GM21786 (cell line): ENCODE data around the gene MRPL19.

Source experiments
- ATAC-seq: cut with Tn5 transposase; IDR thresholded peaks from one replicate; pipeline ENCODE4 v1.9.1; 2021; ENCODE audit not compliant: unreplicated experiment

Gene MRPL19

DNA sequence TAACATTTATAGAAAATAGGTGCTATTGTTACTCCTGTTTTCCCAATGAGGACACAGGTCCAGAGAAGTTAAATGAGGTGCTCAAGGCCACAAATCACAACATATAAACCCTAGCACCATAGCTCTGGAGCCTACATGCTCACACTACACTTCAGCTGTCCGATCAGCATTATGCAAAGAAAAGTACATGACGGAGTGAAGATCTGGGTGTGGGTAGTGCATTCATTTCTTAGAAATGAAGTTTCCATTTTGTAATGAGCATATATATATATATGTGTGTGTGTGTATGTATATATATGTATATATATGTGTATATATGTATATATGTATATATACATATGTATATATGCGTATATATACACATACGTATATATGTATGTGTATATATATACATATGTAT, 30.2 kb upstream of the MRPL19 start:
- no peak for ATAC-seq

DNA sequence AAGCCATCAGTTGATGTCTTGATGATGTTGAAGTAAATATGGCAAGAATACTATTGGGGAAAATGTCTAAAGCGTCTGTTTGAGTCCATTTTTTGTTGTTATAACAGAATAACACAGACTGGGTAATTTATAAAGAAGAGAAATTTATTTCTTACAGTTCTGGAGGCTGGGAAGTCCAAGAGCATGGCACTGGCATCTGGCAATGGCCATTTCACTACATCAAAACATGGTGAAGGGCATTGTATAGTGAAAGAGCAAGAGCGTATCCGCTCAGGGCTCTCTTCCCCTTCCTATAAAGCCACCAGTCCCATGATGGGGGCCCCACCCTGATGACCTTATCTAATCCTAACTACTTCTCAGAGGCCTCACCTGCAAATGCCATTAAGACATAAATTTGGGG, 29.6 kb upstream of the MRPL19 start:
- no peak for ATAC-seq

DNA sequence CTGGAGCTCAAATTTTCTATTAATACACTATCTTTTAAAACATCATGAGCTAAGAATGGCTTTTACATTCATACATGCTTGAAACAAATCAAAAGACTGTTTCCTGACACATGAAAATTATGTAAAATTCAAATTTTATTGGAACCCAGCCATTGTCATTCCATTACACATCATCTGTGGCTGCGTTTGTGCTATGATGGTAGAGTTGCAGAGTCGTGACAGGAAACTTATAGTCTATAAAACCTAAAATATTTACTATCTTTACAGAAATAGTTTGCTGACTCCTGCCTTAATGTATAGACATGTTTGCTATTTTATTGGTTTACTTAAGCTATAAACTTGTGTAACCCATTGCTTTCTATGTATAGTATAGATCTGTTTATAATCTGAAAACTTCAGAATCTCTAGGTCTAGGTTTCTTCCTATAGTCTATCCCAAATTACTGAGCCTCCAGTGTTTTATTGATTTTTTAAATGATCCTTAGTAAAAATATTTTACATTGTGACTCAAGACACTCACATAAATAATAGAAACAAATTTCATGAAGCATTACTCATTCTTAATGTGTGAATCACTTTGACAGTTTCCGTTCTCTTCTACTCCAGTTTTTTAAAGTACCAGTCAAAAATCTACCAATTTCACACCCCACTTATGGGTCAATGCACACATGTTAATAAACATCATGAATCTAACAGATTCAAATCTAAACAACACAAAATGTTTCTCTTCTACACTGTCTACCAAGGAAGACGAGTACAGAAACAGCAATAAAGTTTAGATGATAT, 26.4 kb upstream of the MRPL19 start:
- no peak for ATAC-seq

DNA sequence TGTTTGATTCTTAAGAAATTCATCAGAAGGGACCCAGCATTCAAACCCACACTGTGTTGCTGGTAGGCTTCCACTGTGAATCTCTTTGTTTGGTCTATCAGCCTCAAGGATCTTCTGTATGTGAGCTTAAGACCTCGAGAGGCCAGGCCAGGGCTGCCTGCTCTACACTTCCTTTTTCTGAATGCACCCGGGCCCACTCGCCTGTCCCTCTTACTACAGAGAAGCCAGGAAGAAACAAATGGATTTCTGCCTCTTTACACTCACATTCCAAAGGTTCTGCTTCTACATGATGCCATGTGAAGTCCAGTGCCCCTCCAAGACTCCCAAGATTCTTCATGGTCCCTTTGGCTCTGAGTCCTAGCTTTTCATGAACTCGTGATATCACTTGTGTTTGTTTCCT, 25.4 kb upstream of the MRPL19 start:
- ATAC-seq, result no peak

DNA sequence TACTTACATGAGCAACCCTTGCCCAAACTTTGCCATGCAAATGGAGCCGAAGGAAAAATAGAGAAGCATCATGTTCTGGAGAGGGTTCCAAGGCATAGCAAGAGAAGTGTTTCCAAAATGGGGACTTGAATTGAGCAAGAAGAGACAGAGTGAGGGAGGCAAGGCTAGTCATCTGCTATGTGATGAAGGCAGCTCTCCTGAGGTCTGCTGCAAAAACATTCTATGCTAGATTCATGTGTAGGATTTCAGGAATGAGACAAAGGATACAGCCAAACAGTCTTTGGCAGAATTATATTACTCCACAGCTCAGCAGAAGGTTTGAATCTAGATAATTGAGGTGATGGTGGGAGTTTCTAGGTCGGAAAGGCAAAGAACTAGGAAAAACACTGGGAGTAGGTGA, 24.1 kb upstream of the MRPL19 start:
- no peak for ATAC-seq

DNA sequence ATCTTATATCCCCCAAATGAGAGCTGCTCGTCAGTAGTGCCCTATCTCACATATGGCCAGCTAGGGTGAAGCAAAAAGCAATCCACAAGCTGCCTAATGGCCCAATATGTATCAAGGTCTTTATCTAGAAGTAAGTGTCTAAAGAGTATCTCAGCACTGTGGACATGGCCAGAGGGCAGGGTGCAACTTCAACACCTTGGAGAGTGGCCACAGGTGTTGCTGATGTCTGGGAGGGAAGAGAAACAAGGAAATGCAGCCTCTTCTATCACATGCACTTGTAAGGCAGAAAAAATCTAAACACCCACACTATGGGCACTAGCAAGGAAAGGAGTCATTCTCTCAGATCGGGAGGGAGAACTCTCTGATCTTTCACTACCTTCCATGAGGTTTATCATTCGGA, 23.7 kb upstream of the MRPL19 start:
- no peak for ATAC-seq

DNA sequence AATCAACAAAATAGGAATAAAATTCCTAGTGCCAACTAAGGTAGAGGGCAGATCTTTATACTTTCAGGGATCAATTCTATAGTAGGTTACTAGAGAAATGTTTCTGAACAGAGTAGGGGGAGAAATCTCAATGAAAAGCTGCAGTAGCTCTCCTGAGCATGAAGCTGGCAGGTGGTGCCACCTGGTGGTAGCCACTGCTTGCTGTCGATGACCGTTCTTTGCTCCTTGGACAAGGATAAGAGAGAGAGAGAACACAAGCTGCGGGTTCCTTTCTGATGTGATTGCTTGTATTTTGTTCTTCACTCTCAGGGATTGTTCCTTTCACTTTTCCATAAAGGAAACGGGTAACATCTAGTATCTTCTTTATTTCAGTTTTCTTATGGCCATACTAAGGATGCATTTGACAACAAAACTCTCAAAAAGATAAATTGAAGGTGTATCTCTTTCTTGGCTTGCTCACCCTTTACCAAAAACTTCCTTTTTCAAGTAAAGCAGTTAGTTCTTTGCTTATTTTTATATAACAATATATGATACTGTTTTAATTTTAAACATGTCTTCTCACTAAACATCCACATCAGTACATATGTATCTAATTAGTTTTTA, 18.6 kb upstream of the MRPL19 start:
- ATAC-seq, result peak; percentile 80

DNA sequence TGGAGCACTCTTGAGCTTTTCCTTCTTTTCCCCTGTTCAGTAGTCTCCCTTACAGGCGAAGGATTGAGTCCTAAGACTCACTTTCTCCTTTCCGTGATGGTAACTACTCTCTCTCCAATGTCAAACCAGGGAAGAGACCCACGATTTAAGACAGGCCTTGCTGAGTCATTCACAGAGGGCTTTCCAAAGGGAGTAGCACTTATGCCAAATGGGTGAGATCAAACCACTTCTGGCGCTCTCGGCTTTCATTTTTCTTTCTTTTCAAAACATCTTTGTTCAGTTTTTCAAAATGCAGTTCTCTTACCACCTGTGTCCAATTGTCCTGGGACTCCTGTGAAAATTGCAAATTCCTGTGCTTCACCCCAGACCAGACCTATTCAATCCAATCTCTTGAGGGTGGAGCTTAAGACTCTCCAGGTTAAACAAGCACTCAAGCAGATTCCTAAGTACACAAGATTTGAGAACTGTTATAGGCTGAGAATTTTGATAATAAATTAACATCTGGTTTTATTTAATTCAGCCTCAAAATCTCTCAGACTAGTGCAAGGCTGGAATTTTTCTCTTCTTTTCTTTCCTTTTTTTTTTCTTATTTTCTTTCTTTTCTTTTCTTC, 14.4 kb upstream of the MRPL19 start:
- ATAC-seq, result no peak

DNA sequence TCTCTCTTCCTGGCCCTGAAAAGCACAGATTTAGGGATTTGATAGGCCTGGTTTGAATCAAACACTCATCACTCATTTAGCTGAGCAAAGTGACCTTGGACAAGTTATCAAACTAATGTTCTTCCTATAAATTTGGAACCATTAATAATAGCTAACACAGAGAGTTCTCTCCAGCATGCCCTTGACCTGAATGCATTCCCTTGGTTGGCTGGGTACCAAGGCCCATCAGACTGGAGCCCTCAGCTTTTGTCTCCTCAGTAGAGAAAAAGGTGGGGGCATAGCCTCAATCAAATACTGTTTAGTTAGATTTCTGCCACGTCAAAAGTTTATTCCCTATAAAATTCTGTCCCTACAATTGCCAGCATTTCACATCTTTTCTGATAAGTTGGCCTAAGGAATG, 13.8 kb upstream of the MRPL19 start:
- ATAC-seq, result no peak

DNA sequence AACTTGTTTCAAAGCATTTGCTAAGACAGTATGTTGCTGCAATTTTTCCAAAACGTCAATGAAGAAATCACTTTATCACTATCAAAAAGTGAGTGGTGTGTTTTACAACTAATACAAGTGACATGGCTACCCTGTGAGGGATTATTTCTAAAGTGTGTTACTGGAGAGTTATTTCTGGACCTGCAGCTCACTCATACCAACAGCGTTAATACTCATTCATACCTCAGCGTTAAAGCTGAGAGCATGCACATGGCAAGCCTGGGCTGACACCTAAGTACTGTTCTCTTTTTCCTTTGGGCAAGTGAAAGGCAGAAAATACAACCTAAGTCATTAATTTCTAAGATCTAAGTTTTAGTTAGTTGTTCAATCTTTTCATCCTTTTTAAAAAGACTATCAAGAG, 13.0 kb upstream of the MRPL19 start:
- ATAC-seq, result no peak

DNA sequence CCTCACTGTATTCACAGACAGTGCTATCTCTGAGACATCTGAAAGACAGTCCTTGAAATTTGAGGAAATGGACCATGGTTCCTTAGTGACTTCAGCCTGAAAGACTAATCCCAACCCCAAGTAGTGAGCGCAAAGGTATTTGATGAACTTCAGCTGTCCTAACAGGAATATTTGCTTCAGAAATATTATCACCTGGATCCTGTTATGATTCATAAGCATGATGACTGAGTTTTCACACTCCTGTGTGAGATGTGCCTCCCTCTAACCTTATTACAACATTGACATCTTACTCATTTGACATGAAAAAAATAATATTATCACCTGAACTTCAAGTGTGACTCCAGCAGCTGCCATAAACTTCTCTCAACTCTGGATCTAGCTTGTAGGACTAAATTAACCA, 11.6 kb upstream of the MRPL19 start:
- ATAC-seq, result no peak

DNA sequence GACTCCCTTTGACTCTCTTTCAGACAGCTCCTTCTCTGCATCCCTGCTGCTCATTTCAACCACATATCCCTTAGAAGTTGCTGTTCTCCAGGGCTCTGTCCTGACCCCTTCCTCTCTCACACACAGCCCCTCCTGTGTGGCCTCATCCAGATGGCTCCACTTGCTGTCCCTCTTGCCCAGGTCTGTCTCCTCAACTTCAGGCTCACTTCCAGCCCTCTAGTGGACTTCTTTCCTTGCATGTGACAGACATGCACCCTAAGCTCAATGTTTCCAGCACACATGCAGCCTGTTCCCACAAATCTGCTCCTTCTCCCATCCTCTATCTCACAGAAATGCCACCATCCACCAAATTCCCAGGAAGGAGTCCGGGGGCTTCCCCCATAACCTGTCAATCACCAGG, 9.0 kb upstream of the MRPL19 start:
- ATAC-seq, result no peak

DNA sequence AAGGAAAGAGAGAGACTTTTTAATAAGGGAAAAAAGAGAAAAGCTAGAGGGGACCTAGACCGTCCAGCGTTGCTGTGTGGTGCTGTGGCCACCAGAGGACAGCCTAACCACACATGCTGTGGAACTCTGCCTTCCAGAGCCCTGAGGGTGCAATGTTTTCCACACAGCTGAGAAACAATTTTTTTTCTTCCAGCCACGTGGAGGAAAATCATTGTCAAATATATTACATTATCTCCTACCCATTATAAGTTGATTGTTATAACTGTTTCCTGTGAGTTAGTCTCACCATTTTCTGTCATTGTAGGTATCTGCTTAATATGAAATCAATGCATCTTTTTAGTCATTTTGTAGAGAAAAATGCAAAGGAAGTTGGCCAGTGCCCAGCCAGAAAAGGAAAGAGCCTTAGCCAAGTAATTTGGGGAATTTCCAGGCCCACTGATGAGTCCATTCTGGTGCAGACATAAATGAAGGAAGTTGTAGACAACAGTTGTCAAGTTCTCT, 5.9 kb upstream of the MRPL19 start:
- peak; percentile 94 for ATAC-seq

DNA sequence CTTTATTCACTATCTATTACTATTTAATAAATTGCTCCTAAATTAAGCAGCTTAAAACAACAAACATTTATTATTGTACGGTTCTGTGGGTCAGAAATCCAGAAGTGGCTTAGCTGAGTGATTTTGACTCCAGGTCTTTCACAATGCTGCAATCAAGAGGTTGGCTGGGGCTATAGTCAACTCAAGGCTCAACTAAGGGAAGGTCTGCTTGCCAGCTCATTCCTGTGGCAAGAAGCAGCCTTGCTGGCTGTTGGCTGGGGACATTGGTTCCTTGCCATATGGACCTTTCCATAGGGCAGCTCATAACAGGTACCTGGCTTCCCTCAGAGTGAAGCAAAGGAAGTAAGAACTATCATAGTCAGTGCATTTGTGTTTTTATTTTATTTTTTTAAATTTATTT, 5.0 kb upstream of the MRPL19 start:
- no peak for ATAC-seq

DNA sequence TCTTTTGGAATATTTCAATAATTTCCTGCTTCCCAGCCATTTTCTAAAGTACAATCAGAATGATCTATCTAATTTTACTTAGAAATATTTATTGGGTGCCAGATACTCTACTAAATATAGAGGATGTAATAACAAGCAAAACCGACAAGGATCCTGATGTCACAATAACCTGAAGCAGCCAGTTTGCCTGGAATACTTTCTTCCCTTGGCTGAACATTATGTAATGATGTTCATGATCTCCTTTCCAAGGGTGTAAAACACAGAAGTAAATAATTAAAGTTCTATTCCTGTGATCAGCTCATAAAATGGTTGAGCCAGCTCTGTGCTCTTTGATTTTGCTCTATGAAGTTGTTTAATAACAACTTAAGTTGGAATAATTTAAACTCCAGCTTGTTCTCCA, 2.6 kb upstream of the MRPL19 start:
- ATAC-seq, result no peak

DNA sequence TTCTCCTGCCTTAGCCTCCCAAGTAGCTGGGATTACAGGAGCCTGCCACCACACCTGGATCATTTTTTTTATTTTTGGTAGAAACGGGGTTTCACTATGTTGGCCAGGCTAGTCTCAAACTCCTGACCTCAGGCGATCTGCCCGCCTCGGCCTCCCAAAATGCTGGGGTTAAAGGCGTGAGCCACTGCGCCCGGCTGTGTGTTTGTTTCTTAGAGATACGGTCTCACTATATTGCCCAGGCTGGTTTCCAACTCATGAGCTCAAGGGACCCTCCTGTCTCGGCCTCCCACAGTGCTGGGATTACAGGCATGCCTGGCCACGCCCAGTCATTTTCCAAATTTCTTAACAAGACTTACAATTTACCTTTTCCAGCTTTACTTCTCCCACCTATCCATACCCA, 940 bp upstream of the MRPL19 start:
- no peak for ATAC-seq

DNA sequence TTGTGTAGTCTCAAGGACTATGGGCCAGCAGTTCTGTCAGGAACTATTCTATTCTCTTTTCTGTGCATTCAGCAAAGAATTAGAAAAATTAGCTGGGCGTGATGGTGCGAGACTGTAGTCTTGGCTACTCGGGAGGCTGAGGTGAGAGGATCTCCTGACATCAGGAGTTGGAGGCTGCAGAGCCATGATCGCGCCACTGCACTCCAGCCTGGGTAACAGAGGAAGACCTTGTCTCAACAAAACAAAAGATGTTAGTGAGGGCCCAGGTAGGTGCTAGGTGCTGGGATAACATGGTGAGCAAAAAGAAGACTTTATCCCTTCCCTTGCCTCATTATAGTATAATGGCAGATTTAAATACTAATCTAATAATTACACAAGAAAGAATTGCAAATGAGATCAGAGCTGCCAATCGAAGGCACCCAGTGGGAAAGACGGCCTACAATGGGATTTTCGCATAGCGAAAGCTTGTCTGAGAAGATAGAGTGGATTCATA, 447 bp upstream of the MRPL19 start:
- ATAC-seq, result no peak

DNA sequence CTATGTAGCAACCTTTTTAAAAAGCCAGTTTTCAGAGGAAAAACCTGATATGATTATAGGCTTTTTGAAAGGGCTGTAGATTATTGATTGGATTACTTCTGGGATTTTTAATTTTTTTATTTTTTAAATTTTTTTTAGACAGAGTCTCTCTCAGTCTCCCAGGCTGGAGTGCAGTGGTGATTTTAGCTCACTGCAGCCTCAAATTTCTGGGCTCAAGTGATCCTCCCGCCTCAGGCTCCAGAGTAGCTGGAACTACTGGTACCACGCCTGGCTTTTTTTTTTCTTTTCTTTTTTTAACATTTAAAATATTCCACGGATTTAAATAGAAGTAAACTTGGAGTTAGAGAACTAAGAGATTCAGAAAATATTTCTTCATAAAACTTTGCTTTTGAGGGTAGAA, 1.2 kb downstream of the MRPL19 start:
- no peak for ATAC-seq

DNA sequence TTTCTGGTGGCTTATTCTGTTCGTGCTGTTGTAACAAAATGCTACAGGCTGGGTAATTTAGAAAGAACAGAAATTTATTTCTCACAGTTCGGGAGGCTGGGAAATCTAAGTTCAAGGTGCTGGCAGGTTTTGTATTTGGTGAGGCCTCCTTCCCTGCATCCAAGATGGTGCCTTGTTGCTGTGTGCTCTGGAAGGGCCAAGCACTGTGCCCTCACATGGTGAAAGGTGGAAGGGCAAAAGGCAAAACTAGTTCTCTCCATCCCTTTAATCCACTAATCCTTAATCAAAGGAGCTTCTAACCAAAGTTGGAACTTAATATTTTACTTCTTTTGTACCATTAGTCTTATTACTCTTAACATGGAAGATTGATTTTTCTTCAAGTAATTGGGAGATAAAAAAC, 7.4 kb downstream of the MRPL19 start:
- ATAC-seq, result no peak

DNA sequence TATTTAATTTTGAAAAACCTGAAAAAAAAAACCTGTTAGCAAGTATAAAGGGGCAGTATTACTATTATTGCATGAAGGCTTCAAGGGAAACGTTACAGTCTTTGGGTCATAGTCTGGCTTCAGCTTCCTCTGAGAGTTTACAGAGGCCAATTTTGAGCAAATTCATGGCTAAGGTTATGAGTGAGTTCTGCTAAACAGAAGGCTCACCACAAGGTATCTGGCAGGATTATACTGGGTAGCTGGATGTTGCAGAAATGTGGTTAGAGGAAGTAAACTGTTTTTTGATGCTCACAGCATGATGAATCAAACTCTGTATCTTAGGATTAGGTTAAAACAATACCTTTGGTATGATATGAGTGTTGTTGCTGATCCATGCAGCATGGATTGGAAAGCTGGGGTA, 9.3 kb downstream of the MRPL19 start:
- ATAC-seq, result no peak

DNA sequence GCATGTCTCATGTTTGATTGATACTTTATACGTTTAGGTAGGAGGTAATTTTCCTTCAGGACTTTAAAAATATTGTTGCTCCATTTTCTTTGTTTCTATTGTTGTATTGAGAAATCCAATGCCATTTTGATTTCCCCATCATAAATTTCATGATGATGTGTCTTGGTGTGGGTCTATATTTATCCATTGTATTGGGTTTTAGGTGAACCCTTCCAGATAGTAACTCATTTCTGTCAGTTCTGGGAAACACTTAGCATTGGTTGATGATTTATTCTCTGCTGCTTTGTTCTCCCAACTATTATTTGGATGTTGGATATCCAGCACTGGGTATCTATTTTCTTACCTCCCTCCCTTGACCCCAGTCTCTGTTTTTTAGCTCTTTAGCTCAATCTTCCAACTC, 10.0 kb downstream of the MRPL19 start:
- no peak for ATAC-seq

DNA sequence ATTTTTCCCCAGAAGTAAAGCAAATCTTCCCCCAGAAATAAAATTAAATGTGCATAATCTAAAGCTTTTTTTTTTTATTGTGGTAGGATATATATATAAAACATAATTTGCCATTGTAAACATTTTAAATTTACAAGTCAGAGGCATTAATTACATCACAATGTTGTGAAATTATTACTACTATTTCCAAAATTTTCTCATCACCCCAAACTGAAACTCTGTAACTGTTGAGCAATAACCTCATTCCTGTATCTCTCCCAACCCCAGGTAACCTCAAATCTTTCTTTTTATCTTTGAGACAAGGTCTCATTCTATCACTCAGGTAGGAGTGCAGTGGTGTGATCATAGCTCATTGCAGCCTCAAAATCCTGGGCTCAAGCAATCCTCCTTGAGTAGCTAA, 11.2 kb downstream of the MRPL19 start:
- no peak for ATAC-seq
